NK-92 treated with Interleukin-12 subunit alpha and Interleukin-12 subunit beta, amount 100 ng/mL, for 24 hours (cell line): ENCODE data around the gene HIP1R.

Experiments
- DNase-seq: peaks from one replicate; lab custom pipeline; 2025; lab: John Stamatoyannopoulos, UW

Gene HIP1R

DNA sequence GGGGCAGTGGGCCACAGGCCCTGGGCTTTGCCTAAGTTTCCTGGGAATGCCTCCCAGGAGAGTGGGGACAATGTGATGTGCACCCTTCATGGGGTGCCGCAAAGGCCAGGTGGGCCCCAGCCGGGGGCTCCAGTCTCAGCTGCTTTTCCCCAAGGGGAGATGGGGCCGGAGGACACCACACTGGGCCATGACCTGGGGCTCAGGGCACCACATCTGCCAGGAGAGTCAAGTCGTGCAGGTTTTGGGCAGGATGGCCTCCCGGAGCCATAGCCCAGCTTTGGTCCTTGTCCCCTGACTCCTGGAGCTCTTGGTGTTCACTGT lies 12.2 kb downstream of the HIP1R start:
- no peak for DNase-seq

- no peak for DNase-seq
Measured at GRCh38 chr12:122847921-122848421, 12.7 kb downstream of the HIP1R start.

DNA sequence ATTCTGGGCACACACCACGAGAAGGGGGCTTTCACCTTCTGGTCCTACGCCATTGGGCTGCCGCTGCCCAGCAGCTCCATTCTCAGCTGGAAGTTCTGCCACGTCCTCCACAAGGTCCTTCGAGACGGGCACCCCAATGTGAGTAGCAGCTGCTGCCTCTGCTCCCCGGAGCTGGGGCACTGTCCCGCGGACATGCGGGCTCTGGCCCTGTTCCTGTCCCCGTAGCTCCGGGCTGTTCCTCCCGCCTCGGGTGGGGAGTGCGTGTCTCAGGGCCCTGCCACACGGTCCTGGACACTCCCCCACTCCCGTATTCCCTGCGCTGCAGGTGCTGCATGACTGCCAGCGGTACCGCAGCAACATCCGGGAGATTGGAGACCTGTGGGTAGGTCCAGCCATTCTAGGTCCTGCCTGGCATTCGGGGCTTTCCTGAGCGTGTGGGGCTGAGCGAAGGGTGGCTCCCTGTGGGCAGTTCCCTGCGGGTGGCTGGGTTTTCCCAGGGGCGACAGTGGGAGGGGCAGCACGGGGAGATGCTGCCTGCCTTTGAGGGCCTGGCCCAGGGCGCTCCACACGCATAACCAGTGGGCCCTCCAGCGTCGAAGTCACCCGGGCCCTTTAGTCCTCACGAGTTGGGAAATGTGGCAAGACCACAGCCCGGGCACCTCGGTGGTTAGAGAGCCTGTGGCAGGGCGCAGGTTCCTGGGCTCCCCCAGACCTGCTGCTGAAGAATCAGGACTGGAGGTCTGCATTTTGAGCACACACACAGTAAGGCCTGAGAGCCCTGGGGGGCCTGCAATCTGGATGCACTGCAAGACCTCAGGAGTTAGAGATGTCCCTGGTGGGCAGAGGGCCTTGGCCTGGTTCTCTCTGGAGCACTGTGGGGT lies 13.5 kb downstream of the HIP1R start:
- DNase-seq, result no peak

DNA sequence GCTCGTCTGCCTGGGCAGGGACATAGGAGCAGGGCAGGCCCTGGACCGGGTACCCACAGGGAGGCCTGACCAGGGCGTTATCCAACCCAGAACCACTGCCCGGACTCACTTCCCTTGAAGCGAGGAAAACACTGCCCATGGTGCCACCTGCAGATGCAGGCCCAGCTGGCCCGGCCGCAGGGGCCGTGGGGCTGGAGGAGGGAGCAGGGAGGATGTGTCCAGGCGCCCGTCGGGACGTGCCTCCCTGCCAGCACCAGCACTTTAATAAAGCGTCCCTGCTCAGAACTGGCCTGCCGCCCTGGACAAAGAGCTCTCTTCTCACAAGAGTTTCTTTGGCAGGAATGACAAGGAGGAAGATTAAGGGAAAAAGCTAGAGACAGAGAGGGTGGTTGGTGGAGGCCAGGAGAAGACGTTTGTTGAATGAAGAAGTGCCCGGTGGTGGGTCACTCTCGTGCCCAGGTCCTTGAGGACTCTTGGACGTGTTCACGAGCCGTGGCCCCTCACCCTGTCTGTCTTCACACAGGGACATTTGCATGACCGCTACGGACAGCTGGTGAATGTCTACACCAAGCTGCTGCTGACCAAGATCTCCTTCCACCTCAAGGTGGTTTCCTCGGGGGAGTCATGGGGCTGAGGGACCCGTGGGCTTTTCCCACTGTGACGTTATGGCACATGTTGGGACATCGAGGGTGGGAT lies 14.2 kb downstream of the HIP1R start:
- DNase-seq, result no peak

- DNase-seq, result no peak
Measured at GRCh38 chr12:122850048-122850445, 14.8 kb downstream of the HIP1R start.

- no peak for DNase-seq
Measured at GRCh38 chr12:122850695-122851350, 15.6 kb downstream of the HIP1R start.

DNA sequence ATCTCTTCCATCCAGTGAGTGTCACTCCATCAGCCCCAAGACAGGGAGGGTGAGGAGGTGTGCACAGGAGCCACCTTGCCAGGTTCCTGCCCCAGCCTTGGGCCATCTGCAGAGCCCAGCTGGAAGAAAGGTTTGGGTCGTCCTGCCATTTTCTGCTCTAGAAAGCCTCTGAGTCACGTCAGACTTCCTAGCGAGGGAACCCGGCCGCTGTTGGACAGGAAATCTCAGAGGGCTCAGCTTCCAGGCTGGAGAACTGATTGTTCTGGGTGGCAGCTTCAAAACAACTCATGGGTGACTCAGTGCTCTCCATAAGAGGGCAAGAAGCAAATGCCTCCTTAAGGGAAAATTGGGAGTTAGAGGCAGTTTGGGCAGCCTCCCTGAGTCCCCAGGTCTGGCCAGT lies 16.6 kb downstream of the HIP1R start:
- DNase-seq, result no peak

DNA sequence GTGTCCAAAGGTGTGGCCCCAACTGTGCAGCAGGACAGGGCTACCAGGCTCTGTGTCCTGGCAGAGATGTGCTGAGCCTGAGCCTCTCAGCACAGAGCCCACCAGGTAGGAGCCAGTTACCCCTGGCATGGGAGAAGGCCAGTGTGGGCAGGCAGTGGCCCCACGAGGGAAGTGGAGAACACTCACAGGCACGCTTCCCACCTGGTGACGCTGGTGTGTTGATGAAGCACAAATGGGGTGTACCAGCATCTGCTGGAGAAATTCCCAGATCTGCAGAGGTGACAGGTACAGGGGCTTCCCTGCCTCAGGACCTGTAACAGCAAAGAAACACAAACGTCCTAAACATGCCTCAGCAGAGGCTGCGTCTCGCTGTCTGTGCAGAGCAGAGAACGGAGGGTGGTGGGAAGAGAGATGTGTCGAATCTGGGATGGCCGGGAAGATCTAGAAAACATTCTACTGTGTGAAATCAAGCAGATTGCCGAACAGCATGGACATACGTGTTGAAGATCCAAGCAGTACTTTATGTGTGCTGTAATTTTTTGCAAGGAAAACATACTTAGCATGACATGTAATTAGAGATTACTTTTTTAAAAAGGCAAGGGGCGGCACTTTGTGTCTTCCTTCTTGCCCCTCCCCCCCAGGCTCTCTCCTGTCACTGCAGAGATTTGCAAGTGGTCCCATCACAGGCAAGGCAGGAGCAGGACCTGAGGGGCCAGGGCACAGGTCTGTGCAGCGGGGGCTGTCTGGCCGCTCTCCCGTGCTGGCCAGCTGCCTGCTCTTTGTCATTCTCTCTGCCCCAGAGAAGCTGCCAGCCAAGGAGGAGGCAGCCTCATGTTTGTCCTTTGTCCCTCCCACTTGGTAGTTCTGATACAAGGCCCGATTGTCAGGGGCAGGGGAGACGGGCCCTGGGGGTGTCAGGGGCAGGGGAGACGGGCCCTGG lies 17.3 kb downstream of the HIP1R start:
- no peak for DNase-seq

DNA sequence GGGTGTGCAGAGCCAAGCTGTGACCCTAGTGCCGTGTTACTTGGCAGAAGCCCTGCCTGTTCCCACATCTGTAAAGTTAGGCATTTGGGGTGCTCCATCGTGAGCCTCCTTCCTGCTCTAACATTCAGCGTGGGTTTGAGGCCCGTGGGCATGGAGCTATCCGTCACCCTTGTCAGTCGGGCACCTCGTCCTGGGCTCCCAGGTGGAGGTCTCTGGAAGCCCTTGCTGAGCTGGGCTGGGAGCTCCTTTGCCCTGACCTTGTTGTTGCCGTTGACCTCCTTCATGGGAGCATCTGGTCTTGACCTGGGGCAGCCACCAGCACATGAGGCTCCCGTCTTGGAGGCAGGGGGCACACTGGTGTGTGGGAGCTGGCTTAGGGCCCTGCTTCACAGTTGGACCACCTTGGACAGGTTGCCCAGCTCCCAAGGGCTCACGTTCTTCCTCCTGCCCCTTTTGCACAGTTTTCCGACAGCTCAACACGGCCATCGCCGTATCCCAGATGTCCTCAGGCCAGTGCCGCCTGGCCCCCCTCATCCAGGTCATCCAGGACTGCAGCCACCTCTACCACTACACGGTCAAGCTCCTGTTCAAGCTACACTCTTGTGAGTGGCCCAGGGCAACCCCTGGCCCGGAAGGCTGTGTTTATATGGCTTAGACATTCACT lies 18.5 kb downstream of the HIP1R start:
- no peak for DNase-seq

DNA sequence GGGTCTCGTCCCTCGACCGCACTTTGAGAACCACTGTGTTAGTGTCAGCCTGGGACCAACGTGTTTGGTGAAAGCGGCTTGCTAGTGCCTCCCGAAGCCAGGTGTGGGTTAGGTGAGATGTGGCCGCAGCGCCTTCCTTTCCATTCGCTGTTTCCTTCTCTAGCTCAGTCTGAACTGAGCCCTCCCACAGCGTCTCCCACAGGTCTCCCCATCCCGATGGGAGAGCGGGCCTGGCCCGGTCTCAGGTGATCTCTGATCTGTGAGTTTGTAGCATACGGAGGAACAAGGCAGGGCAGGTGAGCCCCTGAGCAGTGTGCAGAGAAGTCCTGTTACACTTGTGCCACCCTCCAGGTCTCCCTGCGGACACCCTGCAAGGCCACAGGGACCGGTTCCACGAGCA lies 19.3 kb downstream of the HIP1R start:
- no peak for DNase-seq

DNA sequence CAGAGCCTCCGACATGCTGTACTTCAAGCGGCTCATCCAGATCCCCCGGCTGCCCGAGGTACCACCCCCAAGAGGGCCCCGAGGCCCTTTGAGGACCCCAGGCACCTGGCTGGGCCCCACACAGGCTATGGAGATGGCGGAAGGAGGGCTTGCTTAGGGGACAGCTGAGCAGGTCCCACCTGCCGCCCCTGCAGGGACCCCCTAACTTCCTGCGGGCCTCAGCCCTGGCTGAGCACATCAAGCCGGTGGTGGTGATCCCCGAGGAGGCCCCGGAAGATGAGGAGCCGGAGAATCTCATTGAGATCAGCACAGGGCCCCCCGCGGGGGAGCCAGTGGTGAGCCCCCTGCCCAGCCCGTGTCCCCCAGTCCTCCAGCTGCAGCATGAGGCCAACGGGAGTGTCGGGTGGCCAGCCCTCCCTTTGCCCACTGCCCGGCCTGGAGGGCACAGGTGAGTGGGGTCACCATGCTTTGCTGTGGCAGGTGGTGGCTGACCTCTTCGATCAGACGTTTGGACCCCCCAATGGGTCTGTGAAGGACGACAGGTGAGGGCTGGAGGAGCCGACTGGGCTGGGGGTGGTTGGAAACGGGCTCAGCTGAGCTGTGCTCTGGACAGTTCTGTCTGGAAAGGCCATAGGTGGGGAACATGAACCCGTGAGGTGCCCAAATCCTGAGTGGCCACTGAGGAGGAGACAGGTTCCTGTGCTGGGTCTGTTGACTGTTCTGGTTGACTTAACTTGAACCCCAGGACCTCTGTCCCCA lies 20.0 kb downstream of the HIP1R start:
- no peak for DNase-seq

- no peak for DNase-seq
Measured at GRCh38 chr12:122855928-122856831, 20.9 kb downstream of the HIP1R start.

DNA sequence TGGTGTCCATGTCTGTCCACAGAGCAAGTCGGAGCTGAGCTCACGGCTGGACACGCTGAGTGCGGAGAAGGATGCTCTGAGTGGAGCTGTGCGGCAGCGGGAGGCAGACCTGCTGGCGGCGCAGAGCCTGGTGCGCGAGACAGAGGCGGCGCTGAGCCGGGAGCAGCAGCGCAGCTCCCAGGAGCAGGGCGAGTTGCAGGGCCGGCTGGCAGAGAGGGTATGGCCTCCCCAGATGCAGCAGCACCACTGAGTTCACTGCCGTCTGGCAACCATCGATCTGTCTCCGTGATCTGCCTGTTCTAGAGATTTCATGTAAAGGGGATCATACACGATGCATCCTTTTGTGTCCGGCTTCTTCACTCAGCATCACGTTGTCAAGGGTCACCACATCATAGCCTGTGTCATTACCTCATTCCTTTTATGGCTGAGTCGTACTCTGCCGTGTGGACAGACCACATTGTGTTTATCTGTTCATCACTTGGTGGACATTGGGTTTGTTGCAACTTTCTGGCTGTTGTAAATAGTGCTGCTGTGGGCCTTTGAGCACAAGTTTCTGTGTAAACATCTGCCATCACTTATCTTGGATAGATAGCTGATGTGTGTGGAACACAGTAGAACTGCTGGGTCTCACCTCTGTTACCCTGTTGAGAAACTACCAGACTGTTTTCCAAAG lies 21.9 kb downstream of the HIP1R start:
- DNase-seq, result no peak

GRCh38 chr12:122858171-122858570 lies 22.9 kb downstream of the HIP1R start:
- DNase-seq, result no peak

DNA sequence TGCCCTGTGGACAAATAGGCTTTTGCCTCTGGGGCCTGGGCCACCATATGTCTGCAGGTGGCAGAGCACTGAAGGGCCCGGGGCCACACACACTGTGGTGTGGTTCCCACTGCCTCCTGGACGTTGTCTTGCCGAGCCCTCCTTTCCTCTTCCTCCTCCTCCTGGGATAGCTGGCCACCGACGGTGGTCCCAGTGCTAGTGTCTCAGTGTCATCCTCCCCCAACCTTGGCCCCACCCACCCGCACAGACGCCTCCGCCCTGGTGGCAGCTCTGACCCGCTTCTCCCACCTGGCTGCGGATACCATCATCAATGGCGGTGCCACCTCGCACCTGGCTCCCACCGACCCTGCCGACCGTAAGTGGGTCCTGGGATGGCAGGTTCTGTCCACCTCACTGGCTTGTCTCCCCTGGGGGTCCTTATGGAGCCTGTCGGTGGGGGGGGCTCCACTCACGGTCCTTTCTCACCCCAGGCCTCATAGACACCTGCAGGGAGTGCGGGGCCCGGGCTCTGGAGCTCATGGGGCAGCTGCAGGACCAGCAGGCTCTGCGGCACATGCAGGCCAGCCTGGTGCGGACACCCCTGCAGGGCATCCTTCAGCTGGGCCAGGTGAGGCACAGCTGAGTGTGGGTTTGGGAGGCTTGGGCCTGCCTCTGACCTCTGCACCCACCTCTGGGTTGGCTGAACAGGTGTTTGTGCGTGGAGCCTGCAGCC lies 23.5 kb downstream of the HIP1R start:
- DNase-seq, result no peak

DNA sequence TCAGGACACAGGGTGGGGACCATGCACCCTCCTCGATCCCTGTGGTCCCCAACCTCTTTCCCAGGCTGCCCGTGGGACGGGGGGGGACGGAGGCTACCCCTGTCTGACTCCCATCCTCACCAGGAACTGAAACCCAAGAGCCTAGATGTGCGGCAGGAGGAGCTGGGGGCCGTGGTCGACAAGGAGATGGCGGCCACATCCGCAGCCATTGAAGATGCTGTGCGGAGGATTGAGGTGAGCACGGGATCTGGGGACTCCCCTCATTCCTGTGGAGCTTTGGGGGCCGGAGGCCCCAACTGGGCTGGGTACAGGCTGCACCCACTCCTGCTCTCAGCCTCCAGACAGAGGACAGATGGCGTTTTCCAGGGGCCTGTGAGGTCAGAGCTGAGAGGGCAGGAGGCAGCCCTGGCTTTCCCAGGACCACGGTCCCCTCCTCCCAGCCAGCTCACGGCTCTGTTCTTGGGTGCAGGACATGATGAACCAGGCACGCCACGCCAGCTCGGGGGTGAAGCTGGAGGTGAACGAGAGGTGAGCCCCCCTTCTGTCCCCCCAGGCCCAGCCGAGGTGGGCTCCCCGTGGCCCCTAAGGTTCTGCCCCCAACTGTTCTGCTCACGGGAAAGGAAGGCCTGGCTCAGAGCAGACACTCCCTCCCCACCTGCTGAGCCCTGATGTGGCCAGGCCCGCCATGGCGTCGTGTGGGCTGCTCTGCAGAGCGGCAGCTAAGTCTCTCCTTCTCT lies 24.2 kb downstream of the HIP1R start:
- DNase-seq, result no peak

DNA sequence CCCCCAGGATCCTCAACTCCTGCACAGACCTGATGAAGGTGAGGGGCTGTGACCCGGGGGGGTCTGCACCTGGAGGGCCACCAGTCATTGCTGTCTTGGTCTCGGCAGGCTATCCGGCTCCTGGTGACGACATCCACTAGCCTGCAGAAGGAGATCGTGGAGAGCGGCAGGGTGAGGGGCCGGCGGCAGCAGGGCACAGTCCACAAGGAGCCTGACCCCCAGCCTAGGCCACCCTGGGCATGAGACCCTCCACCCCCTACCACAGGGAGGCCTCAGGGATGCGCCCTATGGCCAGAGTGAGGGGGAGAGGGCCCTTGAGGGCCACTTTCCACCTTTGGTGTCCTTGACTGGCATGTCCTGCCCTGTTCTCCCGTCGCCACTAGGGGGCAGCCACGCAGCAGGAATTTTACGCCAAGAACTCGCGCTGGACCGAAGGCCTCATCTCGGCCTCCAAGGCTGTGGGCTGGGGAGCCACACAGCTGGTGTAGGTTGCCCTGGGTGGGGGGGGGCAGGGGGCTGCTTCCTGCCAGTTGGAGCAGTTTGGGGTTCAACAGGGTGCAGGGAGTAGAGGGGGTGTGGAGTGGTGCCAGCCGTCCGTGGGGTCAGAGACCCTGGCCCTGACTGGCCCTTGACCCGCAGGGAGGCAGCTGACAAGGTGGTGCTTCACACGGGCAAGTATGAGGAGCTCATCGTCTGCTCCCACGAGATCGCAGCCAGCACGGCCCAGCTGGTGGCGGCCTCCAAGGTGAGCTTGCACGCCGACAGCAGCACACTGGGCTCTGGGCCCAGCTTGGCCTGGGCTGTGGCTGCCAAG lies 25.0 kb downstream of the HIP1R start:
- DNase-seq, result peak; percentile 45
